CD14-positive monocyte (primary cell): ENCODE measurements around the gene RBSN. TPM values are rescaled to one million over a fixed set of nuclear protein-coding genes. Genes with fewer than 3 reads are reported as not detected.

ENCODE experiments used
- DNase-seq, 3 donors: peaks; one replicate each; pipeline ENCODE4 v3.0.0-alpha.2; 2011 to 2022
- H2AFZ ChIP-seq: 2 replicates; pipeline ENCODE4 v1.6.0; 2012; ENCODE audit warnings: mild to moderate bottlenecking, low read depth, low read length, inconsistent platforms; ENCODE audit not compliant: insufficient read depth, poor library complexity, severe bottlenecking
- H3K27ac ChIP-seq, 2 donors: 1 replicate in 1 of 2; 2 replicates in 1 of 2; pipeline ENCODE4 v1.5.1; 2012 to 2013; ENCODE audit warnings: low read length in 2 of 2, control low read depth in 1 of 2, inconsistent platforms in 1 of 2, low read depth in 1 of 2, mild to moderate bottlenecking in 1 of 2
- H3K27me3 ChIP-seq, 2 donors: one replicate each; pipeline versions ENCODE4 v1.6.0 to v1.6.1; 2011 to 2013; ENCODE audit warnings: low read length in 2 of 2; ENCODE audit not compliant: control insufficient read depth in 2 of 2, insufficient read depth in 2 of 2
- H3K36me3 ChIP-seq, 2 donors: replicated peaks in 1 of 2; 1 replicate in 1 of 2; 2 replicates in 1 of 2; pipeline versions ENCODE4 v1.5.1 to v1.6.1; 2012 to 2013; ENCODE audit warnings: low read length in 2 of 2, control low read depth in 1 of 2, inconsistent platforms in 1 of 2, mild to moderate bottlenecking in 1 of 2; ENCODE audit not compliant: insufficient read depth in 2 of 2, control insufficient read depth in 1 of 2
- H3K4me1 ChIP-seq, 2 donors: 1 replicate in 1 of 2; 2 replicates in 1 of 2; pipeline versions ENCODE4 v1.5.1 to v1.6.1; 2012 to 2013; ENCODE audit warnings: low read length in 2 of 2, control low read depth in 1 of 2, inconsistent platforms in 1 of 2, mild to moderate bottlenecking in 1 of 2, moderate library complexity in 1 of 2; ENCODE audit not compliant: insufficient read depth in 2 of 2, control insufficient read depth in 1 of 2
- H3K4me2 ChIP-seq: replicated peaks from 2 replicates; pipeline ENCODE3; 2012; ENCODE audit warnings: low read length, moderate library complexity, mild to moderate bottlenecking; ENCODE audit not compliant: poor library complexity, severe bottlenecking; ENCODE audit errors: extremely low read depth
- H3K4me3 ChIP-seq, 3 experiments: fragments of 200-600 bp in 1 of 3; sonication (generic) in 1 of 3; replicated peaks in 1 of 3; 1 replicate in 2 of 3; 2 replicates in 1 of 3; pipeline ENCODE4 v1.5.1; 2011 to 2013; ENCODE audit warnings: low read length in 3 of 3, mild to moderate bottlenecking in 3 of 3, control low read depth in 2 of 3, low read depth in 2 of 3, inconsistent platforms in 1 of 3, moderate library complexity in 1 of 3
- H3K79me2 ChIP-seq: 2 replicates; pipeline ENCODE4 v1.6.0; 2012; ENCODE audit warnings: mild to moderate bottlenecking, control low read depth, inconsistent platforms, low read length, moderate library complexity; ENCODE audit not compliant: insufficient read depth
- H3K9ac ChIP-seq: 2 replicates; pipeline ENCODE4 v1.6.0; 2017; ENCODE audit warnings: low read length, mild to moderate bottlenecking; ENCODE audit not compliant: insufficient read depth, poor library complexity, severe bottlenecking
- H3K9me3 ChIP-seq, 2 donors: replicated peaks in 1 of 2; 1 replicate in 1 of 2; 2 replicates in 1 of 2; pipeline versions ENCODE4 v1.5.1 to v1.6.1; 2012 to 2013; ENCODE audit warnings: low read length in 2 of 2, control low read depth in 1 of 2; ENCODE audit not compliant: control insufficient read depth in 1 of 2, insufficient read depth in 1 of 2
- H4K20me1 ChIP-seq: 2 replicates; pipeline ENCODE4 v1.6.0; 2012; ENCODE audit warnings: mild to moderate bottlenecking, low read length, control low read depth, moderate library complexity; ENCODE audit not compliant: insufficient read depth
- H3K27ac Mint-ChIP-seq, 7 donors: one replicate each; pipeline ENCODE4 v1.8.0; 2020; ENCODE audit warnings: mild to moderate bottlenecking in 7 of 7, mixed read lengths in 7 of 7, moderate library complexity in 6 of 7, inconsistent platforms in 2 of 7
- H3K27me3 Mint-ChIP-seq, 3 donors: one replicate each; pipeline ENCODE4 v1.8.0; 2021 to 2022; ENCODE audit warnings: low read depth in 3 of 3, mild to moderate bottlenecking in 3 of 3, mixed read lengths in 3 of 3, moderate library complexity in 3 of 3, inconsistent platforms in 1 of 3
- H3K36me3 Mint-ChIP-seq, 2 donors: one replicate each; pipeline ENCODE4 v1.8.0; 2020; ENCODE audit warnings: mixed read lengths in 2 of 2, inconsistent platforms in 1 of 2, mild to moderate bottlenecking in 1 of 2
- H3K4me1 Mint-ChIP-seq: one replicate; pipeline ENCODE4 v1.8.0; 2020; ENCODE audit warnings: mild to moderate bottlenecking, mixed read lengths
- H3K4me3 Mint-ChIP-seq, 2 donors: one replicate each; pipeline ENCODE4 v1.8.0; 2020; ENCODE audit warnings: mild to moderate bottlenecking in 2 of 2, mixed read lengths in 2 of 2, moderate library complexity in 1 of 2
- H3K9me3 Mint-ChIP-seq, 7 donors: one replicate each; pipeline ENCODE4 v1.8.0; 2020 to 2022; ENCODE audit warnings: mixed read lengths in 7 of 7, mild to moderate bottlenecking in 6 of 7, moderate library complexity in 6 of 7, inconsistent platforms in 2 of 7
- WGBS: methylation state at CpG from one replicate; pipeline ENCODE4 v1.1.5; 2013; ENCODE audit warnings: missing lambda C conversion rate; ENCODE audit not compliant: insufficient coverage; 5-methylcytosine and 5-hydroxymethylcytosine counted together
- intact Hi-C, 2 donors: fragments of 100-400 bp; cut with micrococcal nuclease; formaldehyde crosslinking; loops; one replicate each; pipeline versions ENCODE4 v1.15.0 to v1.15.1; 2023
- polyA plus RNA-seq, 3 donors: library from polyadenylated mRNA; depleted of rRNA in 1 of 3; unstranded in 2 of 3; stranded (reverse) in 1 of 3; fragments of 300-500 nt in 2 of 3; fragments of >200 nt in 1 of 3; fragmentation: Illumina TruSeq in 2 of 3; gene quantifications; 1 replicate in 2 of 3; 2 replicates in 1 of 3; pipeline ENCODE4 v1.2.3, GENCODE V29; 2012 to 2021
- TF ChIP-seq, protein P1 (sequence below): fragments of 200-600 bp; IDR thresholded peaks from one replicate; pipeline ENCODE4 v1.8.0; 2022; ENCODE audit warnings: antibody characterized with exemption, mild to moderate bottlenecking

Gene RBSN
- polyA plus RNA-seq, 3 donors = 6.7 to 10.1 (median 8.1) TPM

DNA sequence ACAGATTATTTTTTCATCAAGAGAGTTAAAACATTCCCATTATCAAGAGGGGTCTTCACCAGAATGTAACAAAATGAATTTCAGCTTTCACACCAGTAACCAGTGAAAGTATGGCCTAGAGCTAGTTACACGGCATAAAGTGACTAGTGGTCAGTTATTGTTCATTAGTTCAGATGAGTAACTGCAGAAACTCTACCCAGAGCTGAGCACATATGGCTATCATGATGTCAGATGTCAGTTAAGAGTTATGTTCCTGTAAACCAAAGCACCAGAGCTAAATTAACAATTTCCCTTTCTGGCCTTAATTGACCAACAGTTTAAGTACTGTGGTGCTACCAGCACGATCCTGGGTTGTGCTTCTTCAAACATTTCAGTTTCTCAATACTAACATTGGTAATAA lies 27.2 kb downstream of the RBSN start:
- Mint-ChIP-seq H3K36me3 (peaks cover 53 to 75% of the 10 kb centered on the region in 2 donors), H3K27ac (no peak overlapping the region), H3K4me1 (peaks cover 9% of the 10 kb centered on the region), H3K4me3 (no peak overlapping the region), H3K9me3 (no peaks in the 10 kb centered on the region), H3K27me3 (no peaks in the 10 kb centered on the region)
- H3K27ac ChIP-seq = no peak overlapping the region
- H3K27me3 ChIP-seq = no peaks in the 10 kb centered on the region
- no peaks in the 10 kb centered on the region for H3K9me3 ChIP-seq
- no peaks in the 10 kb centered on the region for H4K20me1 ChIP-seq
- no peak overlapping the region for H3K4me3 ChIP-seq
- H3K4me2 ChIP-seq = no peak overlapping the region
- H3K4me1 ChIP-seq = peaks cover 6 to 8% of the 10 kb centered on the region in 2 donors
- H3K79me2 ChIP-seq = no peaks in the 10 kb centered on the region
- TF ChIP-seq, protein P1, sequence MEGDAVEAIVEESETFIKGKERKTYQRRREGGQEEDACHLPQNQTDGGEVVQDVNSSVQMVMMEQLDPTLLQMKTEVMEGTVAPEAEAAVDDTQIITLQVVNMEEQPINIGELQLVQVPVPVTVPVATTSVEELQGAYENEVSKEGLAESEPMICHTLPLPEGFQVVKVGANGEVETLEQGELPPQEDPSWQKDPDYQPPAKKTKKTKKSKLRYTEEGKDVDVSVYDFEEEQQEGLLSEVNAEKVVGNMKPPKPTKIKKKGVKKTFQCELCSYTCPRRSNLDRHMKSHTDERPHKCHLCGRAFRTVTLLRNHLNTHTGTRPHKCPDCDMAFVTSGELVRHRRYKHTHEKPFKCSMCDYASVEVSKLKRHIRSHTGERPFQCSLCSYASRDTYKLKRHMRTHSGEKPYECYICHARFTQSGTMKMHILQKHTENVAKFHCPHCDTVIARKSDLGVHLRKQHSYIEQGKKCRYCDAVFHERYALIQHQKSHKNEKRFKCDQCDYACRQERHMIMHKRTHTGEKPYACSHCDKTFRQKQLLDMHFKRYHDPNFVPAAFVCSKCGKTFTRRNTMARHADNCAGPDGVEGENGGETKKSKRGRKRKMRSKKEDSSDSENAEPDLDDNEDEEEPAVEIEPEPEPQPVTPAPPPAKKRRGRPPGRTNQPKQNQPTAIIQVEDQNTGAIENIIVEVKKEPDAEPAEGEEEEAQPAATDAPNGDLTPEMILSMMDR = no peak
- no peak overlapping the region for H3K9ac ChIP-seq
- H2AFZ ChIP-seq = no peak overlapping the region
- intact Hi-C loops = no loop called here
- peaks cover 46 to 67% of the 10 kb centered on the region in 2 donors for H3K36me3 ChIP-seq
- DNase-seq = no peak
- WGBS = 83% methylated on average over 1 of the region's 2 CpGs

DNA sequence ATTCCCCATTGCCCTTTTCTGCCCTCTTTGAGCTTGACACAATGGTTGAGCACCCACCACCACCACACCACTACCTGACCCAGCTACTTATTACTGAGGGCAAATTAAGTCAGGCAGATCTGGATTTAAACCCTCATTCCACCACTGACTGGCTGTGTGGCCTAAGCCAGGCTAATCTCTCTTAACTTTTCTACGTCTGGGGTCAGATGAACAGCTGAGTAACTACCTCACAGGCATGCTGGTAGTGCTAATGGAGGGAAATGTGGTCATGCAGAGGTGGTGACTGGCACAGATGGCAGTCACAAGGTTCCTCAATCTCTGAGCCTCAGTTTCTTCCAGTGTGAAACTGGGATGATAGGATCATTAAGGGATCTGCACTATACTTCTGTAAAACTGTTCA lies 29.5 kb downstream of the RBSN start:
- H4K20me1 ChIP-seq = no peaks in the 10 kb centered on the region
- intact Hi-C loops = loop anchor here (10.0 kb wide), 5 partner anchors 115 to 945 kb away; partner anchors contain the start of genes CCDC174 (in 1 of the 2), CHCHD4 (in 1 of the 2), NR2C2 (in 1 of the 2) and TMEM43 (in 1 of the 2)
- Mint-ChIP-seq H3K36me3 (peaks cover 34 to 54% of the 10 kb centered on the region in 2 donors), H3K27me3 (no peaks in the 10 kb centered on the region), H3K4me1 (peaks cover 5% of the 10 kb centered on the region), H3K4me3 (no peak overlapping the region), H3K9me3 (peaks cover 0 to 2% (median 0%) of the 10 kb centered on the region in 7 donors), H3K27ac (no peak overlapping the region)
- no CpG with 5 or more reads among the region's 1 CpG for WGBS
- no peaks in the 10 kb centered on the region for H3K9me3 ChIP-seq
- H3K4me3 ChIP-seq = no peak overlapping the region
- no peak for DNase-seq
- no peaks in the 10 kb centered on the region for H3K27me3 ChIP-seq
- H3K4me1 ChIP-seq = peaks cover 7 to 12% of the 10 kb centered on the region in 2 donors
- H3K27ac ChIP-seq = no peak overlapping the region
- H3K36me3 ChIP-seq = peaks cover 30 to 44% of the 10 kb centered on the region in 2 donors
- H2AFZ ChIP-seq = no peak overlapping the region
- H3K9ac ChIP-seq = no peak overlapping the region
- H3K79me2 ChIP-seq = peaks cover 6% of the 10 kb centered on the region
- TF ChIP-seq, protein P1 = no peak
- H3K4me2 ChIP-seq = no peak overlapping the region
